Inflammatory macrophage (primary cell): ENCODE data around the gene ELOVL7.
A peak's percentile ranks its signal among the peaks of the same experiment; 100 is the strongest.
"Not testable (repeated sequence)": the region's sequence is repeated elsewhere in the genome, so short reads cannot be mapped to it uniquely, and the experiment has no call there.

ENCODE experiments used
- DNase-seq, 2 donors: peaks; one replicate each; pipeline ENCODE4 v3.0.0-alpha.2; 2020 to 2022

The ELOVL7 gene

GRCh38 chr5:60829490-60830266, 14.4 kb downstream of the ELOVL7 start:
- no peak for DNase-seq

DNA sequence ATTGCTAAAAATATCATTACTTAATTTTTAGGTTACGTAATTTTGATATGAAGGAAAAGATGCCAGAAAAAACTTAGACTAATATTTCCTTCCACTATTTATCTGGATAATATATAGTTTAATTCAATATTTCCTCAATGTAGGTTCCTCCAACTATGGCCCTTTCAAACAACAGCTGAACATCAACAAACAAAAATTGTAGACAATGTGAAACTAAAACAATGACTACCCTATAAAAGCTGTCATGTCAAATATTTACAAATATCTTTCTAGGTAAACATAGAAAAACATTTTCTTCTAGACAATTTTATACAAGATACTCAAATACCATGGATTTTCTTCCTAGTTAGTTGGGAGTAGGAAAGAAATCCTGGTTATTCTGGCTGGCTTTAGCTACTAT, 16.9 kb downstream of the ELOVL7 start:
- DNase-seq, result no peak

DNA sequence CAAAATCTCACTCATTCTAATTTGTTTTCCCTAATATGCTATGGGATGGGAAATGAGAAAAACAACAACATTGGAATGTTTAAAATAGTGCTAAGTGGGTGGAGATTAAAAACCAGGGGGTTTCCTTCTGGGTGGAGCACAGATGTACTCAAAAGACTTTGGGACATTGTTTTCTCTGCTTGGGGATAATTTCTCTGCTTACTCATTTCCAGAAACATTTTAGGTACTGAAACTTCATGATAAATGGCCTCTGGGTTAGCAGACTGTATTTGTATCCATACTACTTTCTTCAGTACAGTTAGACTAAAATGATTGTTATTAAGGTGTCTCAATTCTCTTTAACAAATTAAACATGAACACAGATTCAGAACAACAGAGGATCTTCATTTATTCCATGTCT, 17.4 kb downstream of the ELOVL7 start:
- DNase-seq, result no peak

DNA sequence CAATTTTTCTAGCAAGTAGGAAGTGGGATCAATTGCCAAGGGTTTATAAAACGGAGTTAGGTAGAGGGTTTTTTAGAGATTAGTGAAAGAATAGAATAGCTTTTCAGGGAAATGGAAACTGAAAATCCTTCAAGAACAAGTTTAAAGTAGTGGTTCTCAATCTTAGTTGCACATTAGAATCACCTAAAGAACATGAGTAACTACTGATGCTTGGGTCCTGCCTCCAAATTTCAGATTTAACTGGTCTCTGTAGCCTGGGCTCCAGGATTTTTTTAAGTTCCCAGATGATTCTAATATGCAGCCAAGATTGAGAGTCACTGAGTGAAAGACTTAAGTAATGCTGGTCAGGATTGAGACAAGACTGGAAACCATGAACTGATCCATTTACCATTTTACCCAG, 20.5 kb downstream of the ELOVL7 start:
- DNase-seq, result no peak

- no peak for DNase-seq
Measured at GRCh38 chr5:60822285-60822556, 21.8 kb downstream of the ELOVL7 start.

DNA sequence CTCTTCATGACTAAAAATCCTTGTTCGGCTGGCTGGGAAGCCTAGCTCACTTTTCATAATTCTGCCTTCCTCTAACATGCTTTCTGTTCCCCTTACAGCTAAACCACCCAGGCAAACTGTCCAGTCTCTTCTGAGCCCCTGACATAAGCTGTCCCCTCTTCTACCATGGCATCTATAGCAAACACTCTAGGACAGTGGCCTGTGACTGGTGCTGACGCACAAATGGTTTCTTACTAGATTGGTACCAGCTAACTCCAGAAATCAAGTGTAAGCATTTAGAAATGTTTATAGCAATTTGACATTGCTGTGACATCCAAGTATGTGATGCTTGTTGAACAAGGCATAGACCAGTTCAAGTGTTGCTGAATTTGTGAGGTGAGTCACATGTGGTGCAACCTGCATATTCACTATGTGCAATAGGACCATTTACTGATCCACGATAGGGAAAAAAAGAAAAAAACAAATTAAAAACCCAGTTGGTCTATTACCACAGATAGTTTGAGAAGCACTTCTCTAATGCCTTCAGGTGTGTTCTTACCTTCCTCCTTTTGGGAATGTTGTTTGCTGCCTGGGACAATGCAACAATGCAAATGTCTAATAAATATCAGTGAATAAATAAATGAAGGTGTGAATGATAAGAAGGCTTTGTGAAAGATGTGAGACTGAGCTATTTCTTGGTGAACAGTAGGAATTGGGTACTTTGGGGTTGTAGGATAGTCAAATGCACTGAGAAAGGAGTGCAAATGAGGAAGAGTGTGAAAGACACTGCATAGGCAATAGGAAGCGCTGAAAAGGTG, 22.4 kb downstream of the ELOVL7 start:
- DNase-seq, result no peak

GRCh38 chr5:60820593-60821487, 23.2 kb downstream of the ELOVL7 start:
- DNase-seq, result peak; percentile 20 to 30

DNA sequence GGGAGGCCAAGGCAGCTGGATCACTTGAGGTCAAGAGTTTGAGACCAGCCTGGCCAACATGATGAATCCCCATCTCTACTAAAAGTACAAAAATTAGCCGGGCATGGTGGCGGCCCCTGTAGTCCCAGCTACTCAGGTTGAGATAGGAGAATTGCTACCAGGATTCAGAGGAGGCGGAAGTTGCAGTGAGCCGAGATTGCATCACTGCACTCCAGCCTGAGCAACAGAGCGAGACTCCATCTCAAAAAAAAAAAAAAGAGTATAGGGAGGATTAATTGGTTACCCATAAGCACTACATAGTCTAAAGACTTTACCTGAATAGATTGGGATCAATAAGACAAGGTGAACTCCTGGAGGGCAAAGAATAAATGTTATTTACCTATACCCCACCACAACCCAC, 27.9 kb downstream of the ELOVL7 start:
- DNase-seq, result not testable (repeated sequence)

- DNase-seq, result no peak
Measured at GRCh38 chr5:60814498-60814897, 29.6 kb downstream of the ELOVL7 start.

DNA sequence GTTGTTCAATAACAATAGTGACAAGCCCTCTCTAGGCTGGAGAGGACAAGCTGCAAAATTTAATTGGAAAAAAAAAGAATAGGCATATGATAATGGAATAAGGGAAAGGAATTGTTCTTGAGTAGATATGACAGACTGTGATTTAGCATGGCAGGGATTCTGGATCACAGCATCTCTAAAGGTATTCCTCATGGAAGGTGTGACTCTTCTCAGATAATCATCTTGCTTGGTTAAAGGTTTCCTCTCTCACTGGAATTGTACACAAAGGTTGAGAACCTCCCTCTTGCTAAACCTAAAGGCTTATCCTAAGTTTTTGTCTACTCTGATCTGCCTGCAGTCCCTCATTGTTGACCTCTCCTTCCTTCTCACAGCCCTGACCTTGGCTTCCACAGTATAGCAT, 31.6 kb downstream of the ELOVL7 start:
- no peak for DNase-seq

DNA sequence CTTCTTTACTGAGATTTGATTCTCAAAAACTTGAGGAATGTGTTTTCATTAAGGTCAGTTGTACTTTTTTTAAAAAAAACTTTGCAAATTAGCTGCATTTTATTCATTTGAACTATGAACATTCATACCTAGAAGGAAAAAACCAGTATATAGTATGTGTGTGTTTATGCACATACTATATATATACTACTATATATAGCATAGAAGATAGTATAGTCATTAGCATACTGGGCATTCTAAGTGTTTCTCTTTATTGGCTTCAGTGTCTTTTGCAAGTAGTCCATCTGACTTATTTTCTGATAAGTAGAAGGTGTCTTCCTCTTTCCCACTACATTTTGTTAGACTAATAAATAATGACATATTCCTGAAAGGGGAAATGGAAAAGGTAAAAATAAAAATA, 33.0 kb downstream of the ELOVL7 start:
- no peak for DNase-seq

- DNase-seq, result no peak
Measured at GRCh38 chr5:60810438-60811085, 33.5 kb downstream of the ELOVL7 start.

DNA sequence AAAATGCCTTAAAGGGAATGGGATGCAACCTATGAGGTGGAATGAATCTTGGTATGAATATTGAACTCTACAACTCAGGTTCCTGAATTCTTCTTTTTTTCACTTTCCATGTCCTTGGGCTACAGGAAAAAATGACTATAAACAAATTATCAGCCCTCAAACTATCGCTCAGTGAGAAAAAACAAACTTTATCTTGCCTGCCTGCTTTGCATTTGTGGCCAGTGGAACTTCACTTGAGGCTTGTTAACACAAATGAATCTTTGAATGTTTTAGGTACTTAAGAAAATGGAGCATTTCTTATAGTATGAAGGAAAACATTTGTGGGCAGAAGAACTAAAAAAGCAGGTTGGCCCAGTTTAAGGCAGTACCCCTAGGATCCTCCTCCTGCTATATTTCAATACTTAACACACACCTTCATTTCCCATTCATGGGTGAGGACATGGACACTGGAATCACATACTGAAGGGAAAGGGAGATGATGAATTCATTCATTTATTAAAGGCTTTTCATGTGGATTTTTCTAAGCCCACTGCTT, 34.1 kb downstream of the ELOVL7 start:
- no peak for DNase-seq

DNA sequence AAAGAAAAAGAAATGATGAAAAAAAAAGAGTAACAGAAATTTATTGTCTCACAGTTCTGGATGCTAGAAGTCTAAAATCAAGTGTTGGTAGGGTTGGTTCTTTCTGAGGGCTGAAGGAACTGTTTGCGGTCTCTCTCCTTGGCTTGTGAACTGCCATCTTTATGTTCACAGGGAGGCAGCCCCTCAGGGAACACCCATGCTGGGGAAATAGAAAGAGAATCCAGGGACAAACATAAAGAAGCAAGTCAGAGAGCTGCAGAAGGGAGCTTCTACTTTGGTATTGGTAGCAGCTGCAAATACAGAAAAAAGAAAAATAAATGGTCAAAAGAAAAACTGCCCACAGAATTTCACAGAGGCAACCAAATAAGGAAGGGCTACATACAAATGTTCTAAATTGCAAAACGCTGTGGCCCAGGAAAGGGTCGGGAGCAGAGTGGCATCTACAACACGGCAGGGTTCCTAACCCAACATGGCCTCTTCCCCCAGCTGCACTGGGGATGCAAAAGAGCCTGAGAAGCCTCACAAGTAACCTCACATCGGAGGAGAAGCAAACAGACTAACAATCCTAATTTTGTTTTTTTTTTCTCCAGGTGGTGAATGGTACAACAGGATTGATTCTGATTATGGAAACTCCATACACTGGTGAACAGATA, 37.4 kb downstream of the ELOVL7 start:
- no peak for DNase-seq

- no peak for DNase-seq
Measured at GRCh38 chr5:60805463-60805862, 38.6 kb downstream of the ELOVL7 start.

DNA sequence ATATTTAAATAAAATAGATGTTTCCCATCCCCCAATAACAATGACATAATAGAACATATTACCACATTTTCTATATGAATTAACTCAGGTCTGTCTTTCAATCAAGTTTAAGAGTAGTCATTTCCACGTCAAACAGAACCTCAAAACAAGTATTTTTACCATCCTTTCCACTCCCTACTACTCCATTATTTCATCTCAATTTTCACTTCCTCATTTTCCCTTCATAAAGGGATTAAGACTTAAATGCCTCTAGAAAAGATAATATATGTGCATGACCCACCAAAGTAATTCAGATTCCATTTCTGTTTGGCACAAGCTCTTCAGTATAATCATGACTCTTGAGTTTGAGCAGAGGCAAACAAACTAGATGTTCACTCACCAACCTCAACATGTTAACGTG, 40.4 kb downstream of the ELOVL7 start:
- DNase-seq, result no peak

GRCh38 chr5:60802986-60803385, 41.1 kb downstream of the ELOVL7 start:
- DNase-seq, result no peak

DNA sequence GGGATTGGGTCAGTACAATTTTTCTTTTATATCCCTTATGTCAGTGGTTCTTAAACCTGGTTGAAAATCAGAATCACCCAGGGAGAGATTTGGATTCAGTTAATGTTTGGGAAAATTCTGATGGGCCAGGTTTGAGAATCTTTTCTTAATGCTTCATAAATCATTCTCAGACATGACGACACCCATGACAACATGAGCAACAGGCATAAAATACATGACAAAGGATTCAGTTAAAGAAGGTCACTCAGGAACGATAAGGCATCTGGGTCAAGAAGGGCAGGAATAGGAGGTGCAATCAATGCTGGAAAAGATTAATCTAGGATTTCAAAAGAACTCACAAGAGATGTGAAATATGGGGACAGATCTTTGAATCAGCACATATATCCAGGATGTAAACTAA, 41.8 kb downstream of the ELOVL7 start:
- DNase-seq, result no peak

GRCh38 chr5:60797482-60798153, 46.5 kb downstream of the ELOVL7 start:
- no peak for DNase-seq

- DNase-seq, result not testable (repeated sequence)
Measured at GRCh38 chr5:60795424-60795950, 48.6 kb downstream of the ELOVL7 start.

GRCh38 chr5:60794691-60795090, 49.4 kb downstream of the ELOVL7 start:
- no peak for DNase-seq
